ENCODE results near the gene LHX1.

The LHX1 gene

GRCh38 chr17:36910513-36910912, 26.8 kb upstream of the LHX1 start:
- TF ChIP-seq, protein P1, sequence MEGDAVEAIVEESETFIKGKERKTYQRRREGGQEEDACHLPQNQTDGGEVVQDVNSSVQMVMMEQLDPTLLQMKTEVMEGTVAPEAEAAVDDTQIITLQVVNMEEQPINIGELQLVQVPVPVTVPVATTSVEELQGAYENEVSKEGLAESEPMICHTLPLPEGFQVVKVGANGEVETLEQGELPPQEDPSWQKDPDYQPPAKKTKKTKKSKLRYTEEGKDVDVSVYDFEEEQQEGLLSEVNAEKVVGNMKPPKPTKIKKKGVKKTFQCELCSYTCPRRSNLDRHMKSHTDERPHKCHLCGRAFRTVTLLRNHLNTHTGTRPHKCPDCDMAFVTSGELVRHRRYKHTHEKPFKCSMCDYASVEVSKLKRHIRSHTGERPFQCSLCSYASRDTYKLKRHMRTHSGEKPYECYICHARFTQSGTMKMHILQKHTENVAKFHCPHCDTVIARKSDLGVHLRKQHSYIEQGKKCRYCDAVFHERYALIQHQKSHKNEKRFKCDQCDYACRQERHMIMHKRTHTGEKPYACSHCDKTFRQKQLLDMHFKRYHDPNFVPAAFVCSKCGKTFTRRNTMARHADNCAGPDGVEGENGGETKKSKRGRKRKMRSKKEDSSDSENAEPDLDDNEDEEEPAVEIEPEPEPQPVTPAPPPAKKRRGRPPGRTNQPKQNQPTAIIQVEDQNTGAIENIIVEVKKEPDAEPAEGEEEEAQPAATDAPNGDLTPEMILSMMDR (IDR thresholded peaks at IDR 0.05; ENCODE audit: insufficient read depth, low read length, missing control alignments) = no peak
- CTCF ChIA-PET = no interaction called here
- POLR2A ChIA-PET = no interaction called here
- no peak for DNase-seq (ENCODE audit: low read depth, low spot score)
- no peak overlapping the region for H3K4me3 ChIP-seq (ENCODE audit: low read depth, low read length)

DNA sequence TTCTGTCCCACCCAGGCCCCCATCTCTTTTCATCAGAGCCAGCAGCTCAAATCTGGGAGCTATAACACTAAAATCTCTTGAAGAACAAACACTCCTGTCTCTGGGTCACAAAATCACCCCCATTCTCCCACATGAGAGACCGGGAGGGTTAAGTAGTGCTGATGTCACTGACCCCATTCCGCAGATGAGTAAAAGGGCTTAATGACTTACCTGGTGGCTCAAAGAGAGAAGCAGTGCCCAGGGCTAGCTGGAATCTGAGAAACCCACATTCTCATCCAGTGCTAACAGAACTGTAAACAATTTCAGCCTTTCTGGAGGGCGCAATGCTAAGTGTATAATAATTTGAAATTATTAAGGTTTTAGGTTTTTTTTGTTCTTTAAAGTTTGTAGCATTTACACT, 26.3 kb upstream of the LHX1 start:
- ChIA-PET POLR2A (no interaction called here), CTCF (no interaction called here)
- DNase-seq (ENCODE audit: low read depth, low spot score) = no peak
- TF ChIP-seq, protein P1 (IDR thresholded peaks at IDR 0.05; ENCODE audit: insufficient read depth, low read length, missing control alignments) = no peak
- no peak overlapping the region for H3K4me3 ChIP-seq (ENCODE audit: low read depth, low read length)

- ChIA-PET CTCF (no interaction called here), POLR2A (no interaction called here)
- H3K4me3 ChIP-seq (ENCODE audit: low read depth, low read length) = no peak overlapping the region
- no peak for DNase-seq (ENCODE audit: low read depth, low spot score)
- TF ChIP-seq, protein P1 (IDR thresholded peaks at IDR 0.05; ENCODE audit: insufficient read depth, low read length, missing control alignments) = no peak
Measured at GRCh38 chr17:36913132-36913531, 24.1 kb upstream of the LHX1 start.

- H3K4me3 ChIP-seq (ENCODE audit: low read depth, low read length) = no peak overlapping the region
- TF ChIP-seq, protein P1 (IDR thresholded peaks at IDR 0.05; ENCODE audit: insufficient read depth, low read length, missing control alignments) = no peak
- POLR2A ChIA-PET = no interaction called here
- DNase-seq (ENCODE audit: low read depth, low spot score) = no peak
- CTCF ChIA-PET = no interaction called here
Measured at GRCh38 chr17:36918211-36918691, 19.0 kb upstream of the LHX1 start.

DNA sequence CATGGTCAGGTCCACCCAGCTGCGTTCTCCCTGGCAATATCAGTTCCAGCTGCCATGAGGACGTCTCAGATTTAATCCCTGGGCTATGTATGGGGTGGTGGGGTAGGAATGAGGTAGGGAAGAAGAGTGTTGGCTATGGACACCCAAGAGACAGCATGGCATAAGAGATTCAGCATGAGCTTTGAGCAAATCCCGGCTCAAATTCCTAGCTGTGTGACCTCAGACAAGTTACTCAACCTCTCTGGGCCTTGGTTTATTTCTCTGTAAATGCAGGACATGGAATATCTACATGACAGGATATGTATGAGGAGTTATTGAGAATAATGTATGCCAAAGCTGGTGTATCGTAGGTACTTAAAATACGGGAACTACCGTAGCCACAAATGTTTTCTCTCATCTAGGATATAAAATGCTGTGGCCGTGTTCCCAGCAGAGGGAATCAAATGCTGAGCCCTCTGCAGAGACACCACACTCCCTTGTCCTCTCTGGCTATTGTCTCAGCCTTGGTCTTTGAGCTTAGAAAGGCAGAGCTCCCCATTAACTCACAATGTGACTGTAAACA, 17.8 kb upstream of the LHX1 start:
- no peak overlapping the region for H3K4me3 ChIP-seq (ENCODE audit: low read depth, low read length)
- DNase-seq (ENCODE audit: low read depth, low spot score) = no peak
- POLR2A ChIA-PET = no interaction called here
- CTCF ChIA-PET = interaction anchor here (1.0 kb wide), 1 partner anchor 8 kb away, joined by 3 read pairs; no protein-coding TSS in a partner anchor
- TF ChIP-seq, protein P1 (IDR thresholded peaks at IDR 0.05; ENCODE audit: insufficient read depth, low read length, missing control alignments) = no peak

- ChIA-PET POLR2A (no interaction called here), CTCF (interaction anchor here (1.0 to 1.6 kb wide), 2 partner anchors 8 to 295 kb away, joined by 3 read pairs; no protein-coding TSS in a partner anchor)
- DNase-seq (ENCODE audit: low read depth, low spot score) = no peak
Measured at GRCh38 chr17:36920032-36921005, 17.0 kb upstream of the LHX1 start.

More at GRCh38 chr17:36920032-36921005, 17.0 kb upstream of the LHX1 start:
- TF ChIP-seq, protein P1 (IDR thresholded peaks at IDR 0.05; ENCODE audit: insufficient read depth, low read length, missing control alignments) = no peak
- no peak overlapping the region for H3K4me3 ChIP-seq (ENCODE audit: low read depth, low read length)
